ENCODE measurements around the gene PSAT1. TPM values are rescaled to one million over a fixed set of nuclear protein-coding genes. Genes with fewer than 3 reads are reported as not detected.

The PSAT1 gene
- total and polyA plus RNA-seq, 2 of the 8 experiments (the other 6 are each of a cell fraction or from before 2014, with no cell fraction given) = 204 to 341 TPM

DNA sequence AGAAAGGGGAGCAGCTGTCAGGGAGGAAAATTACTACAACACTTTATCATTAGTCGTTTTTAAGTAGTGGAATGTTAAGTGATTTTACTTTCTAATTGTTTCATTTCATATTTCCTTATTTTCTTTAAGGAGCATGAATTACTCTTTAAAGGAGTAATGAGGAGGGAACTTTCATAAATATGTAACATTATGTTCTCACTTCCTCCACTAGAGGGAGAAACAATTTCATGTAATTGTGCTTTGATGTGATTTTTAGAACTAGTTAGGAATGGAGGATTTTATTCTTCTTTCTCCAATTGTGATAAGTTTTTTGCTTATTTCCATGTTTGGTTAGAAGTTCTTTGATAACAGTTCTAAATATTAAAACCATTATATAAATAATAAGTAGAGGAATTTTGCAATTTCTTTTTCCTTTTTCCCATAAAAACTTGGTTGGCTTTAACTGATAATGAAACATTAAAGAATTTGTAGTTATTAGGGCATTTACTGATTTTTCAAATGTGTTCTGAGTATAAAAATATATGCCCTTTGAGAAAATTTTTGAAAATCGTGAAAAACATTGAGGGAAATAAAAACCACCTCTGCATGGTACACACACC, 35.4 kb upstream of the PSAT1 start:
- ChIA-PET CTCF (ENCODE audit: partially characterized antibody) (interaction anchor here (0.7 to 2.6 kb wide), 11 partner anchors 11 to 84 kb away, joined by 3 to 6 read pairs (median 3); partner anchors contain the start of genes CEP78 and PSAT1), POLR2A (ENCODE audit: partially characterized antibody) (interaction anchor here (2.0 to 7.4 kb wide), 2 partner anchors 36 to 39 kb away, joined by 4 to 48 read pairs; partner anchors contain the start of gene PSAT1)
- Histone ChIP-seq H2BK20ac (ENCODE audit: low read length) (no peak overlapping the region), H2AFZ (ENCODE audit: low read length) (no peak overlapping the region), H4K8ac (ENCODE audit: extremely low read depth, insufficient read depth, low read length) (no peak overlapping the region), H3K79me1 (ENCODE audit: low read depth, low read length) (no peaks in the 10 kb centered on the region), H3K14ac (ENCODE audit: insufficient read length) (no peak overlapping the region), H2AK5ac (ENCODE audit: low read depth, low read length) (no peak overlapping the region), H3K4me3 (ENCODE audit: extremely low read depth in 1 of 4, insufficient read depth in 2 of 4, low read depth in 3 of 4, low read length in 4 of 4) (no peak overlapping the region), H3K4ac (replicated peaks; ENCODE audit: insufficient read length, low read depth, low read length) (no peak overlapping the region), H3K27me3 (replicated peaks in 1 of 4; ENCODE audit: control insufficient read depth in 3 of 4, extremely low read depth in 1 of 4, insufficient read depth in 3 of 4, low read length in 3 of 4) (no peaks in the 10 kb centered on the region), H2BK12ac (ENCODE audit: low read depth, low read length) (no peak overlapping the region), H3K9me3 (ENCODE audit: insufficient read depth in 2 of 2, low read depth in 1 of 2, low read length in 1 of 2) (no peaks in the 10 kb centered on the region), H2BK5ac (ENCODE audit: low read depth, low read length) (no peak overlapping the region), H4K5ac (ENCODE audit: insufficient read length, low read depth, low read length) (no peak overlapping the region), H4K91ac (replicated peaks; ENCODE audit: insufficient read length, low read length) (no peak overlapping the region), H3K4me1 (replicated peaks in 1 of 4; ENCODE audit: control insufficient read depth in 3 of 4, insufficient read depth in 4 of 4, low read length in 3 of 4) (no peaks in the 10 kb centered on the region), H3K79me2 (ENCODE audit: control insufficient read depth in 1 of 2, insufficient read depth in 2 of 2, low read length in 2 of 2) (no peaks in the 10 kb centered on the region), H3K9ac (replicated peaks in 1 of 4; ENCODE audit: extremely low read depth in 1 of 4, low read depth in 3 of 4, low read length in 3 of 4) (no peak overlapping the region), H3K18ac (ENCODE audit: extremely low read depth, low read length) (no peak overlapping the region), H2BK15ac (ENCODE audit: low read length) (no peak overlapping the region), H3K23ac (ENCODE audit: insufficient read length) (no peak overlapping the region), H4K20me1 (replicated peaks in 1 of 2; ENCODE audit: control insufficient read depth in 1 of 2, insufficient read depth in 2 of 2, low read length in 2 of 2) (peaks cover 0 to 1% of the 10 kb centered on the region in 2 experiments), H3K4me2 (ENCODE audit: insufficient read depth in 1 of 2, low read depth in 2 of 2, low read length in 2 of 2) (no peak overlapping the region), H3K23me2 (ENCODE audit: low read depth, low read length) (no peaks in the 10 kb centered on the region), H3K56ac (replicated peaks; ENCODE audit: insufficient read length, low read depth, low read length) (no peak overlapping the region), H2BK120ac (replicated peaks; ENCODE audit: low read depth, low read length) (no peak overlapping the region), H3K27ac (ENCODE audit: low read depth, low read length) (no peak overlapping the region), H3K36me3 (ENCODE audit: control insufficient read depth in 2 of 4, insufficient read depth in 4 of 4, low read length in 3 of 4) (peaks cover 4 to 24% (median 14%) of the 10 kb centered on the region in 4 experiments; a peak in 6 of 8 replicates)
- DNase-seq (ENCODE audit: low read depth in 1 of 2, low spot score in 2 of 2) = no peak
- 56% methylated on average over 2 of the region's 2 CpGs; no CpG with 5 or more reads in 1 of the 2 experiments for WGBS, 2 experiments (ENCODE audit: extremely low coverage in 1 of 2, insufficient coverage in 1 of 2, insufficient read length in 1 of 2, insufficient replicate concordance in 2 of 2, low coverage in 1 of 2, low lambda C conversion rate in 2 of 2, missing lambda C conversion rate in 1 of 2)
- FAIRE-seq = peak; percentile 45
- TF ChIP-seq NANOG (IDR thresholded peaks at IDR 0.05; ENCODE audit: insufficient read depth, low read depth, low read length, poor library complexity, severe bottlenecking) (no peak), RXRA (IDR thresholded peaks at IDR 0.05; ENCODE audit: insufficient read depth, low read depth, low read length) (no peak), CTCF (IDR thresholded peaks at IDR 0.05; ENCODE audit: control extremely low read depth in 1 of 3, insufficient read depth in 1 of 3, low read depth in 1 of 3, low read length in 3 of 3) (peak in 2 of 3 experiments; percentile 5 to 47; a peak in 2 of 4 replicates), ATF3 (IDR thresholded peaks at IDR 0.05; ENCODE audit: insufficient read depth, low read depth, low read length) (no peak), RFX5 (IDR thresholded peaks at IDR 0.05; ENCODE audit: borderline replicate concordance, low read depth, low read length) (no peak), CHD2 (IDR thresholded peaks at IDR 0.05; ENCODE audit: low read length) (no peak), RAD21 (IDR thresholded peaks at IDR 0.05 in 1 of 2, conservative IDR thresholded peaks at IDR 0.05 in 1 of 2; ENCODE audit: low read depth in 2 of 2, low read length in 2 of 2) (peak in 1 of 2 experiments; percentile 43; a peak in 3 of 4 replicates)

All from H1 (cell line).